Panc1 (cell line): Measurements from ENCODE around the gene MSMB. TPM values are rescaled to one million over a fixed set of nuclear protein-coding genes. Genes with fewer than 3 reads are reported as not detected.
A peak's percentile ranks its signal among the peaks of the same experiment; 100 is the strongest.

Experiments
- ATAC-seq: fragments of 200-7000 bp; cut with Tn5 transposase; 2 replicates; pipeline ENCODE4 v1.9.1; 2020; ENCODE audit warnings: mild to moderate bottlenecking, moderate library complexity
- BruUV-seq: library from RNA; stranded (reverse); fragments of 400-500 nt; replicated peaks from 2 replicates; lab custom pipeline; 2021; lab: Mats Ljungman, UMichigan
- CTCF ChIA-PET: fragments of 300-600 bp; sonication (Branson Sonifier 250); formaldehyde crosslinking; loops from one replicate; lab custom pipeline; 2022; ENCODE audit warnings: antibody characterized with exemption; lab: Charles Lee
- POLR2A ChIA-PET: fragments of 300-600 bp; sonication (Branson Sonifier 250); formaldehyde crosslinking; loops from one replicate; lab custom pipeline; 2022; ENCODE audit warnings: antibody characterized with exemption; lab: Charles Lee
- DNase-seq: peaks from one replicate; pipeline ENCODE4 v3.0.0-alpha.2; 2010; ENCODE audit warnings: low read depth, low spot score
- H3K27ac ChIP-seq: 2 replicates; pipeline ENCODE4 v1.5.1; 2011; ENCODE audit warnings: mild to moderate bottlenecking, low read length, inconsistent platforms
- H3K27me3 ChIP-seq: fragments of 200-500 bp; sonication (Bioruptor generic); 2 replicates; pipeline ENCODE4 v1.6.0; 2014; ENCODE audit warnings: low read length, inconsistent platforms; ENCODE audit not compliant: control insufficient read depth, insufficient read depth
- H3K36me3 ChIP-seq: fragments of 200-500 bp; sonication (Bioruptor generic); 2 replicates; pipeline ENCODE4 v1.5.1; 2014; ENCODE audit warnings: inconsistent platforms, mild to moderate bottlenecking, low read length, moderate library complexity; ENCODE audit not compliant: control insufficient read depth, insufficient read depth
- H3K4me1 ChIP-seq: 2 replicates; pipeline ENCODE4 v1.5.1; 2011; ENCODE audit warnings: inconsistent platforms, mild to moderate bottlenecking, low read length, moderate library complexity; ENCODE audit not compliant: control insufficient read depth, insufficient read depth
- H3K4me3 ChIP-seq, 2 experiments: 2 replicates each; pipeline ENCODE4 v1.5.1; 2011 to 2012; ENCODE audit warnings: low read depth in 2 of 2, low read length in 2 of 2, mild to moderate bottlenecking in 2 of 2, inconsistent platforms in 1 of 2, moderate library complexity in 1 of 2
- H3K9me3 ChIP-seq: fragments of 200-500 bp; sonication (Bioruptor generic); 2 replicates; pipeline ENCODE4 v1.5.1; 2014; ENCODE audit warnings: low read depth, mild to moderate bottlenecking, inconsistent platforms, low read length, moderate library complexity; ENCODE audit not compliant: control insufficient read depth, insufficient read depth
- CTCF ChIP-seq: fragments of 450-650 bp; IDR thresholded peaks from 2 replicates; pipeline ENCODE4 v1.5.1; 2017; ENCODE audit warnings: mild to moderate bottlenecking
- POLR2AphosphoS5 ChIP-seq: IDR thresholded peaks from 2 replicates; pipeline ENCODE4 v1.6.1; 2012; ENCODE audit warnings: mild to moderate bottlenecking, low read depth, low read length, moderate library complexity
- REST ChIP-seq, 2 experiments: IDR thresholded peaks; 2 replicates each; pipeline ENCODE4 v1.6.1; 2011 to 2012; ENCODE audit warnings: low read depth in 2 of 2, control low read depth in 1 of 2, low read length in 1 of 2, mild to moderate bottlenecking in 1 of 2, moderate library complexity in 1 of 2; ENCODE audit not compliant: insufficient read depth in 1 of 2
- SIN3A ChIP-seq: IDR thresholded peaks from 2 replicates; pipeline ENCODE4 v1.6.1; 2012; ENCODE audit warnings: low read depth, mild to moderate bottlenecking, low read length, moderate library complexity, borderline replicate concordance; ENCODE audit not compliant: insufficient read depth
- TCF7L2 ChIP-seq: IDR thresholded peaks from 2 replicates; pipeline ENCODE4 v1.6.1; 2011; ENCODE audit warnings: mild to moderate bottlenecking, low read depth, low read length, inconsistent platforms
- in situ Hi-C: cut with HindIII; loops from 2 replicates; pipeline ENCODE4 v1.10.0; 2016; ENCODE audit warnings: low sequenced_read_pairs, low pct_unique_long_range_greater_than_20kb
- intact Hi-C: fragments of 100-400 bp; cut with micrococcal nuclease; formaldehyde crosslinking; loops from one replicate; pipeline ENCODE4 v1.10.0; 2022; ENCODE audit not compliant: unreplicated experiment
- total RNA-seq: library from RNA; stranded (reverse); gene quantifications from one replicate; pipeline ENCODE4 v1.2.1, GENCODE V29; 2021; ENCODE audit not compliant: unreplicated experiment

MSMB gene
- total RNA-seq, 1 experiment from 2014 or later = not detected

GRCh38 chr10:46091828-46092523 lies 45.9 kb upstream of the MSMB start:
- in situ Hi-C loops = no loop called here
- intact Hi-C loops = no loop called here
- DNase-seq (no peak), ATAC-seq (peak; percentile 65)
- BruUV-seq = no TSS peak
- no peak for TF ChIP-seq CTCF
- TF ChIP-seq TCF7L2 = no peak
- TF ChIP-seq POLR2AphosphoS5 = no peak
- TF ChIP-seq REST (IDR thresholded peaks at IDR 0.05; ENCODE audit: insufficient read depth in 1 of 2, low read depth in 2 of 2, low read length in 1 of 2) = no peak
- TF ChIP-seq SIN3A = no peak
- Histone ChIP-seq H3K4me1 (no peaks in the 10 kb centered on the region), H3K27ac (no peak overlapping the region), H3K9me3 (no peaks in the 10 kb centered on the region), H3K4me3 (no peak overlapping the region), H3K36me3 (no peaks in the 10 kb centered on the region), H3K27me3 (no peaks in the 10 kb centered on the region)
- POLR2A ChIA-PET = no interaction called here
- CTCF ChIA-PET = no interaction called here

- no peak for TF ChIP-seq TCF7L2
- TF ChIP-seq POLR2AphosphoS5 = no peak
- no peak for TF ChIP-seq SIN3A
- no peak for TF ChIP-seq REST (IDR thresholded peaks at IDR 0.05; ENCODE audit: insufficient read depth in 1 of 2, low read depth in 2 of 2, low read length in 1 of 2)
- no peak for TF ChIP-seq CTCF
- H3K4me3 ChIP-seq = no peak overlapping the region
- ChIA-PET POLR2A (no interaction called here), CTCF (no interaction called here)
- H3K4me1 ChIP-seq = no peaks in the 10 kb centered on the region
- peak; percentile 52 for ATAC-seq
- no peaks in the 10 kb centered on the region for H3K27me3 ChIP-seq
- in situ Hi-C loops (no loop called here), intact Hi-C loops (no loop called here)
- BruUV-seq = no TSS peak
- no peak overlapping the region for H3K27ac ChIP-seq
- no peaks in the 10 kb centered on the region for H3K9me3 ChIP-seq
- no peak for DNase-seq
- no peaks in the 10 kb centered on the region for H3K36me3 ChIP-seq
Measured at GRCh38 chr10:46091080-46091827, 45.2 kb upstream of the MSMB start.
